ENCODE measurements around the gene CTNNA2. TPM values are rescaled to one million over a fixed set of nuclear protein-coding genes. Genes with fewer than 3 reads are reported as not detected.
"Not testable (repeated sequence)": the region's sequence is repeated elsewhere in the genome, so short reads cannot be mapped to it uniquely, and the experiment has no call there.

Gene CTNNA2
- total RNA-seq, 2 donors from 2014 or later = not detected

DNA sequence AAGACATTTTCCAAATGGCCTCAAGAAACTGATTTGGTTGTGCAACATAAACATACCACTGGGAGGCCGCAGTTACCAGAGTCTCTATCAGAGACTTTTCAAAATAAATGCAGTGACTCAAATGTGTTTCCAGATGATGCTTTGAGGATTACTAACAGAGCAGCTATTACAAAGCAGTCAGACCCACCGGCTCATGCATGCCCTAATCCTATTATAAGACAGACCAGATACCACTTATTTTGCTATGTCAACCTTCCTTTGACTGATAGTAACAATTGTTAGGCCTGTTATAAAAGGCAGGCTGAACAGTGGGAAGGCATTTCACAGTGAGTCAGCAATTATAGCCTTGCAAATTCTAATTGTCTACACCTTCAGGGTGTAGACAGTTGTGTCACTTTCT lies 574.0 kb downstream of the CTNNA2 start:
- no peak for DNase-seq (ENCODE audit: low spot score)
- intact Hi-C loops (cut with DNase I) = no loop called here

GRCh38 chr2:80091237-80091636 lies 578.4 kb downstream of the CTNNA2 start:
- DNase-seq (ENCODE audit: low spot score) = no peak
- intact Hi-C loops (cut with DNase I) = no loop called here

GRCh38 chr2:80092474-80092873 lies 579.6 kb downstream of the CTNNA2 start:
- intact Hi-C loops (cut with DNase I) = no loop called here

DNA sequence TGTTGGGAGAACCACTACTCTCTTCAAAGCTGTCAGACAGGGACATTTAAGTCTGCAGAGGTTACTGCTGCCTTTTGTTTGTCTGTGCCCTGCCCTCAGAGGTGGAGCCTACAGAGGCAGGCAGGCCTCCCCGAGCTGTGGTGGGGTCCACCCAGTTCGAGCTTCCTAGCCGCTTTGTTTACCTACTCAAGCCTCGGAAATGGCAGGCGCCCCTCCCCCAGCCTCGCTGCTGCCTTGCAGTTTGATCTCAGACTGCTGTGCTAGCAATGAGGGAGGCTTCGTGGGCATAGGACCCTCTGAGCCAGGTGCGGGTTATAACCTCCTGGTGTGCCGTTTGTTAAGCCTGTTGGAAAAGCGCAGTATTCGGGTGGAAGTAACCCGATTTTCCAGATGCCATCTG lies 585.7 kb downstream of the CTNNA2 start:
- DNase-seq (ENCODE audit: low spot score); intact Hi-C loops (cut with DNase I): not testable (repeated sequence)

More at GRCh38 chr2:80092474-80092873, 579.6 kb downstream of the CTNNA2 start:
- no peak for DNase-seq (ENCODE audit: low spot score)

GRCh38 chr2:80102026-80102425 lies 589.2 kb downstream of the CTNNA2 start:
- intact Hi-C loops (cut with DNase I) = no loop called here

GRCh38 chr2:80105015-80105640 lies 592.3 kb downstream of the CTNNA2 start:
- intact Hi-C loops (cut with DNase I) = no loop called here
- no peak for DNase-seq (ENCODE audit: low spot score)

More at GRCh38 chr2:80102026-80102425, 589.2 kb downstream of the CTNNA2 start:
- DNase-seq (ENCODE audit: low spot score) = no peak

DNA sequence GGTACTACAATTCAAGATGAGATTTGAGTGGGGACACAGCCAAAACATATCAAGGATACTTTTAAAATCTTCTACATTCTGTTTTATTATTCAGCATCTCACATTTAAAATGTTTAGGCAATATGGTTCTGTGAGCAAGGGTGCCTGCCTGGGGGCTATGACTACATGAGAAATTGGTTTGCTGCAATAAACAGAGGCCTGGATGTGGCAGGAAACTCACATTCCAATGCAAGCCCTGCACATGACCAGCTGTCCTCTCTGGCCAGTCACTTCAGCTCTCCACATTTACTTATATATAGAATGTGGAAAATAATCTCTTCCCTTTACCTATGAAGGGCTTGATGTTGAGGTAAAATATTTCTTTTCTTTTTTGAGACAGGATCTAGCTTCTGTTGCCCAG lies 598.3 kb downstream of the CTNNA2 start:
- intact Hi-C loops (cut with DNase I) = no loop called here
- DNase-seq (ENCODE audit: low spot score) = no peak

- no peak for DNase-seq (ENCODE audit: low spot score)
- intact Hi-C loops (cut with DNase I) = no loop called here
Measured at GRCh38 chr2:80112790-80113189, 599.9 kb downstream of the CTNNA2 start.

- DNase-seq (ENCODE audit: low spot score) = no peak
- intact Hi-C loops (cut with DNase I) = no loop called here
Measured at GRCh38 chr2:80113399-80113798, 600.5 kb downstream of the CTNNA2 start.

DNA sequence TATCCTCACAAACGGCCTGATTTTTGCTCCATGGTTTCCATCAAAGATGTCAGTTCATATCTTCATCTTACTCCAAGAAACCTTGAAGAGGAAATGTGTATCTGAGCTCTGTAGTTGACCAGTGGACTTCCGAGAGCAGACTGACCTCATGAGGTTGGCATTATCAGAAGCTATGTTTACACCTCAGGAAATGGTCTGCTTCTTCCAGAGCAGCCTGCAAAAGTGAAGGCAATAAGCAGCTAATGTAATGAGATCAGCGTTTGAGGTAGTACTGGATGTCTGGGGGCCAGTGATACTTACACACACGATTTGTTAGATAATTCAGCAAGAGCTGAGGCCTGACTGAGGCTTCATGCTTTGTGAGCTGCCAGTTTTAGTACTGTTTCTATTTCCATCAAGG lies 602.0 kb downstream of the CTNNA2 start:
- intact Hi-C loops (cut with DNase I) = no loop called here
- DNase-seq (ENCODE audit: low spot score) = no peak

- intact Hi-C loops (cut with DNase I) = no loop called here
Measured at GRCh38 chr2:80117401-80117800, 604.5 kb downstream of the CTNNA2 start.

DNA sequence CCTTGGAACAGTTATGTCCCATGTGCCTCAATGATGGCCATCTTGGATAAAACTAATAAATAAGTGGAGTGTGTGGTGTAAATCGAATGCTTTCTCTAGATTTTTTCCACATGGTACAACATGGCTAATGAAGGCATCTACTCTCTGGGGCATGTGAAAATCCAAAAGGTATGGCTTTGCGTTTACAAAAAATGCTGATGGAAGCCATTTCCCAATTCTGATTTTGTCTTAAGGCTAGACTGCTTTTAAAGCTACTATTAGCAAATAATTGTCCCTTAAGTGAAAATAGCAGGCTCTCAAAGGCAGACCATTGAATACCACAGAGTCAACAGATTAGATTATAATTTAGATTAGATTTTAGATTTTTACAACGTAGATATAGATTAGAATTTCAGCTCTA lies 608.0 kb downstream of the CTNNA2 start:
- DNase-seq (ENCODE audit: low spot score) = no peak
- intact Hi-C loops (cut with DNase I) = no loop called here

More at GRCh38 chr2:80117401-80117800, 604.5 kb downstream of the CTNNA2 start:
- DNase-seq (ENCODE audit: low spot score) = no peak

- DNase-seq (ENCODE audit: low spot score) = no peak
- intact Hi-C loops (cut with DNase I) = no loop called here
Measured at GRCh38 chr2:80122675-80123074, 609.8 kb downstream of the CTNNA2 start.

DNA sequence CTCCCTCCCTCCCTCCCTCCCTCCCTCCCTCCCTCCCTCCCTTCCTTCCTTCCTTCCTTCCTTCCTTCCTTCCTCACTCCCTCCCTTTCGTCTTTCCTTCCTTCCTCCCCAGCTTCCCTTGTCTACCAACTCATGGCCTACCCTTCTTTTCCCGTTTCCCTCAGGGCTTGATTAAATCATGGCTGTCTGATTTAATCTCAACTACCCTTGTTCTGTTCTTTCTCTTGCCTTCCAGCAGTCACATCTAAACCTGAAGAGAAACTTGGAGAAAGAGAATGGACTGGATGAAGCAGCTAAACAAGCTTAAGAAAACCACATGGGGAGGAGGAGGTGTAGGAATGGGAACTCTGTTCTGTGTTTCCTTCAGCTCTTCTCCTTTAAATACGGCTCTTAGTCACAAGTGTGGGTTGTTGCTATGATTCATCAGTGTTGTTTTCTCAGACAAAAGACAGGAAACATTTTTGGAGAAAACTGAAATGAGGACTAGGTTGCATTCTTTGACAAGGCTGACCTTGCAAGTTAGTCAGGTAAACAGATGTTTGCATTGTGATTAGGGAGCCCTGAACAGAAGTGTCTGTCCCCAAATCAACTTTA lies 613.8 kb downstream of the CTNNA2 start:
- DNase-seq (ENCODE audit: low spot score) = no peak
- intact Hi-C loops (cut with DNase I) = no loop called here

- intact Hi-C loops (cut with DNase I) = no loop called here
- no peak for DNase-seq (ENCODE audit: low spot score)
Measured at GRCh38 chr2:80128080-80128479, 615.2 kb downstream of the CTNNA2 start.

DNA sequence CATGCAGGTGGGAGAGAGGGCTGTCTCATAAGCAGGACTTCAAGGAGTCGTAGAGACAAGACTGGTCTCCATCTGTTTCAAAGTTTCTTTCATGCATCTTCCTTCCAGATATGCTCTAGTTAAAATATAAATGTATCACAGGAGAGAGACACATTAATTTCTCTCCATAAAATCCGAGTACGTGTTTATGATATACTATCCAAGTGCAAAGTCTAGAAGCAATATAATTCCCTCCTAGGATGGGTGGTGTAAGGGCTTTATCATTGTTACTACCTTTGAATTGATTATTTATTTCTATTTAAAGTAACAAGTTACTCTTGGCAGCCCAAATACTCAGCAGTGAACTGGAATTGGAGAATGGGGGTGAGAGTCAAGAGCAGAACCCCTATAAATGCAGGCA lies 619.4 kb downstream of the CTNNA2 start:
- DNase-seq (ENCODE audit: low spot score) = no peak
- intact Hi-C loops (cut with DNase I) = no loop called here

DNA sequence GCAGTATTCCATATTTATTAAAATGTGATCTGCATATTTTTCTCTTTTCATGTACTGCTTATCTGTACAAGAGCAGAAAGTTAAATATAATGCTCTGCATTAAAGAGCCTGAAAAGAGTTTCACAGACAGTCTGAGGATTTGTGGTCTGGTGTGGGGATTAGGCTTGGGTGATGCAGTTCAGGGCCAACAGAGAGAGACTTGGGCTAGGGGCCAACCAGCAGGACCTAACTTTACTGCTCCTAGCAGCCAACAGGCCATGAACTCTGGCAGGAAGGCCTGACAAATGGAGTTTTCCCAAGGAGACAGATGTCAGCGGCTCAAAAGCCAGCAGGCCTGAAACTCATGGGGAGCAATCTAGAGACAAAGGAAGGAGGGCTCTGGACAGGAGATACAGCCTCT lies 622.1 kb downstream of the CTNNA2 start:
- DNase-seq (ENCODE audit: low spot score) = no peak
- intact Hi-C loops (cut with DNase I) = no loop called here

DNA sequence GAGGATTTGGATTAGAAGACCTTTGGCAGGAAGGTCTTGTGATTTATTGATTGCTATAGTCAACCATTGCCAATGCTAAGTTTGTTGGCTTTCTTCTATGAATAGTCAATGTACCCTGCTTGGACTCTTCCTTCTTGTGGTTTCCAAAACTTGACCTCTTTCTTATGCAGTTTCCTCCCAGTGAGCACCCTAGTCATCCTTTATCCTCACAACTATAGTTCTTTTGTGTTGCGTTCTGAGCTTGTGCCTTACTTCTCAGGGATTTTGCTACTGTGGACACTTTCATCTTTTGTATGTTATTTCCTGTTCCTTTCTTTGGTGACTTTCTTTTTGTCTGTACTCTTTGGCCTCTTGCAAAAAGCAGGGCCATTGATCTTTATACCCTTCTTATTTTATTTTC lies 623.5 kb downstream of the CTNNA2 start:
- no peak for DNase-seq (ENCODE audit: low spot score)
- intact Hi-C loops (cut with DNase I) = no loop called here

- intact Hi-C loops (cut with DNase I) = no loop called here
- DNase-seq (ENCODE audit: low spot score) = no peak
Measured at GRCh38 chr2:80139001-80139400, 626.1 kb downstream of the CTNNA2 start.

- intact Hi-C loops (cut with DNase I) = no loop called here
- DNase-seq (ENCODE audit: low spot score) = no peak
Measured at GRCh38 chr2:80141007-80141726, 628.3 kb downstream of the CTNNA2 start.

DNA sequence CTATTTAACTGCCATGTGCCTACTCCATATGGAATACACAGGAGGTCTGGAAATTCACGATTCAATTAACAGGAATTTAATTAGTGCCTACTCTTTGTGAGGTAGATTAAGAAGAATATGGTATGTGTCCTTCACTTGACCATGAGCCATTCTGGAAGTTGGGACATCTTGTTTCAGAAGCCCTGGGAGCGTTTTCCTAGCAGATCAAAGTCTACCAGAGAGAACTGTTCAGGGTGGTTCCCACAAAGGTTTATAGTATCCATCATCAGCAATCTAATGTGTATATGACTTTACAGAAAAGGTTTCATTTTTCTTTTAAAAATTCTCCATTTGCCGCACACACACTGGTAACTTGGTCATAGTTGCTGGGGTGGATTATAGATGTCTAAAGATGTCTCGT lies 632.6 kb downstream of the CTNNA2 start:
- DNase-seq (ENCODE audit: low spot score) = no peak
- intact Hi-C loops (cut with DNase I) = no loop called here

Data from posterior vena cava (tissue), 2 donors.